KOPT-K1 (cell line): ENCODE measurements around the gene ZNF43.
"Not testable (repeated sequence)": the region's sequence is repeated elsewhere in the genome, so short reads cannot be mapped to it uniquely, and the experiment has no call there.

ENCODE experiments used
- H3K27ac ChIP-seq: fragments of 200-600 bp; sonication (generic); 2 replicates; pipeline ENCODE4 v1.5.1; 2016; ENCODE audit warnings: antibody characterized with exemption, mild to moderate bottlenecking, low read depth, low read length; ENCODE audit not compliant: poor library complexity, severe bottlenecking
- H3K36me3 ChIP-seq: fragments of 200-600 bp; sonication (generic); 2 replicates; pipeline ENCODE4 v1.5.1; 2017; ENCODE audit warnings: antibody characterized with exemption, mild to moderate bottlenecking, low read length, moderate library complexity; ENCODE audit not compliant: insufficient read depth
- H3K9me3 ChIP-seq: fragments of 200-600 bp; sonication (generic); 2 replicates; pipeline ENCODE4 v1.5.1; 2017; ENCODE audit warnings: antibody characterized with exemption, low read length, mild to moderate bottlenecking; ENCODE audit not compliant: insufficient read depth, poor library complexity, severe bottlenecking

Gene ZNF43

DNA sequence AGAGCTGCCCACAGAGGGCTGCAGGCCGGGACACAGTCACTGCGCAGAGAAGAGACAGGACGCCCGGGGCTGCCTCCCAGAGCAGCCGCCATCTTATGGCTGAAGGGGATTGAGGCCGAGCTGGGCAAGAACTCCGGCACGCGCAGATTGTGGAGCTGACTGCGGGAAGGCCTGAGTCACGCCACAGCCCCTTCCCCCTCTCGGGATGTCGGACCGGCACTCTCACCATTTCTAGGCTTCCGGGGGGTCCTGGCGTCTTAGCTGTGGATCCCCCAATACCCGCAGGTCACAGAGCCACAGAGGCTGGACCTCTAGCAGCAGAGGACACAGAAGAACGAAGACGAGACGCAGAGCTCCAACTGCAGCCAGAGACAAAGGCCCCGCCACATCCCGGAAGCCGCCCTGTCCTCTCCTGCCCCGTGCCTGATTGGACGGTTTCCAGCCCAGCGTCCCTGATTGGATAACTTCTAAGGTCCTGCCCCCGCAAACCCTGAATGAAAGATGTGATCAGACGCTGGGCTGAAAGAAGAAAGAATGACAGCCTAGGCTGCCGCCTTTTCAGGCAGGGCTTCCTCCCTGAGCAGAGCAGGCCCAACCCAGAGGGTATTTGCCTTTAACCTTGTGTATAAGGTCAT is at the start of gene ZNF43:
TSS of gene ZNF43 (minus strand) at position 373 of the 635 bp plus-strand sequence. CDS start at position 229, 144 bp downstream.
- peaks cover 69% of the 10 kb centered on the region for H3K36me3 ChIP-seq
- H3K9me3 ChIP-seq: peaks cover 42% of the 10 kb centered on the region
- peak within 1 kb of the TSS; percentile 93 for H3K27ac ChIP-seq

DNA sequence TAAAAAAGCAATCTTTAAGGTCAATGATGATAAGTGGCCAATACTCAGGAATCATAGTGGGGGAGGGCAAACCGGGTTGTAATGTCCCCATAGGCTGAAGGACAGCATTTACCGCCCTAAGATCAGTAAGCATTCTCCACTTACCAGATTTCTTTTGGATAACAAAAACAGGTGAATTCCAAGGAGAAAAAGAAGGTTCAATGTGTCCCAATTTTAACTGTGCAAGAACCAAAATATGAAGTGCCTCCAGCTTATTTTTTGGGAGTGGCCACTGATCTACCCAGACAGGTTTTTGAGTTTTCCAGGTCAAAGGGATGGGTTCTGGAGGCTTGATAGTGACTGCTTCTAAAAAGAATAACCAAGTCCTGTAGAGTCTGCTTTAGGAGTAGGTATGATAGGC is 49.5 kb upstream of the ZNF43 start:
- not testable (repeated sequence) for H3K27ac ChIP-seq, H3K9me3 ChIP-seq, H3K36me3 ChIP-seq

DNA sequence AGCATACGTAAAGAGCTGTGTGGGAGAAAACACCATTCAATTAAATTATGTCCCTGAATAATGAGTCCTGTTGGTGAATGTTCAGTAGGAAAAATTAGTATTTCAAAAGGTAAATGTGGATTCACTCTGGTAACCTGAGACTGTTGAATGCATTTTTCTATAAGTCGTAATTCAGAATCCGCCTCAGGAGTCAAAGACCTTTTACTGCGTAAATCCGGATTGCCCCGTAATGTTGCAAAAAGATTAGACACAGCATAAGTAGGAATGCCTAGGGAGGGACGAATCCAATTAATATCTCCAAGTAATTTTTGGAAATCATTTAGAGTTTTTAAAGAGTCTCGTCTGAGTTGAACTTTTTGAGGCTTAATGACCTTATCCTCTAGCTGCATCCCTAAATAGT is 48.8 kb upstream of the ZNF43 start:
- not testable (repeated sequence) for H3K36me3 ChIP-seq, H3K9me3 ChIP-seq, H3K27ac ChIP-seq

DNA sequence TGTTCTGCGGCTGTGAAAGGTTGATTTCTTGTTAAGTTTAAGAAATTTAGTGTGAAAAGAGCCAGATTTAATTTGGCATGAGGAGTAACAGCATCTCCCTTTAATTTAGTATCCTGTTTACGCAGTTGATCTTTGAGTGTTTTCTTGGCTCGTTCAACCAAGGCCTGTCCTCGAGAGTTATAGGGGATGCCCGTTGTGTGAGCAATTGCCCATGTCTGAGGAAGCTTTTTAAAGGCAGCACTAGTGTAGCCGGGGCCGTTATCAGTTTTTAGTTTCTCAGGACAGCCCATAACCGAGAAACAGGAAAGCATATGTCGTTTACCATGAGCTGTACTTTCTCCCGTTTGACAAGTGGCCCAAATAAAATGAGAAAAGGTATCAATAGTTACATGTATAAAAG is 47.5 kb upstream of the ZNF43 start:
- no peaks in the 10 kb centered on the region for H3K36me3 ChIP-seq
- H3K27ac ChIP-seq: no peak overlapping the region
- H3K9me3 ChIP-seq: peaks cover 5% of the 10 kb centered on the region

DNA sequence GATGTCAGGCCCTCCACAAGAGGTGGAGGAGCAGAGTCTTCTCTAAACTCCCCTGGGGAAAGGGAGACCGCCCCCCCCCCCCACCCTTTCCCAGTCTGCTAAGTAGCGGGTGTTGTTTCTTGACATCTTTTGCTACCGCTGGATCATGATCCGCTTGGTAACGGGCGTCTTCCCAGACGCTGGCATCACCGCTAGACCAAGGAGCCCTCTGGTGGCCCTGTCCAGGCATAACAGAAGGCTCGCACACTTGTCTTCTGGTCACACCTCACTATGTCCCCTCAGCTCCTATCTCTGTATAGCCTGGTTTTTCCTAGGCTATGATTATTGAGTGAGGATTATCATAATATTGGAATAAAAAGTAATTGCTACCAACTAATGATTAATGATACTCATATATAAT is 44.8 kb upstream of the ZNF43 start:
- H3K9me3 ChIP-seq, H3K36me3 ChIP-seq, H3K27ac ChIP-seq: not testable (repeated sequence)

DNA sequence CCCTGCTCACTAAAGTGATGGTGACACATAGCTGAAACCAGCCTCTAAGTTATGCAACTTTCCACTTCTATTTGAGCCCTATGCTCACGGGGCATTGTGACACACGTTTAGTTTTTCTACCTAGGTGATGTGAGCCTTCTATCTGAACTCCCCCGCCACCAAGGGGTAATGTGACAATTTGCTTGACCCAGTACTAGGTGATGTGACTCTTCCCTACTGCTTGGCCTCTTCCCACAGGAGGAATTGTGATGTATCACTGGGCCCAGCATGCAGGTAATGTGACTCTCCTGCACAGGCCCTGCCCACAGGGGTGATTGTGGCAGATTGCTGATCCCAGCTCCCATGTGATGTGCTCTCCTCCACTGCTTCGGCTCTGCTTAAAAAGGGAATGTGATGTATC is 42.7 kb upstream of the ZNF43 start:
- no peaks in the 10 kb centered on the region for H3K36me3 ChIP-seq
- no peak overlapping the region for H3K27ac ChIP-seq
- no peaks in the 10 kb centered on the region for H3K9me3 ChIP-seq

DNA sequence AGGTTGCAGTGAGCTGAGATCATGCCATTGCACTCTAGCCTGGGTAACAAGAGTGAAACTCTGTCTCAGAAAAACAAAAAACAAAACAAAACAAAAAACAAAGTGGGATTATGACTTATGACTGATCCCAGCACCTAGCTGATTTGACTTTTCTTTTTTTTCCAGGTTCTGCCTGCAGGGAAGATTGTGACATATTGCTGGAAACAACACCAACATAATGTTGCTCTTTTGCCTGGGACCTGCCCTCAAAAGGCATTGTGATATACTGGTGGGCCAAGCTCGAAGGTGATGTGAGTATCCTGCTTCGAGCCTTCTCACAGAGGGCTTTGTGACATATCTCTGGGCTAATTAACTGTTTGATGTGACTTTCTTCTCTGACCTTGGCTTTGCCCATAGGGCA is 42.0 kb upstream of the ZNF43 start:
- H3K9me3 ChIP-seq: no peaks in the 10 kb centered on the region
- H3K27ac ChIP-seq: no peak overlapping the region
- H3K36me3 ChIP-seq: no peaks in the 10 kb centered on the region

DNA sequence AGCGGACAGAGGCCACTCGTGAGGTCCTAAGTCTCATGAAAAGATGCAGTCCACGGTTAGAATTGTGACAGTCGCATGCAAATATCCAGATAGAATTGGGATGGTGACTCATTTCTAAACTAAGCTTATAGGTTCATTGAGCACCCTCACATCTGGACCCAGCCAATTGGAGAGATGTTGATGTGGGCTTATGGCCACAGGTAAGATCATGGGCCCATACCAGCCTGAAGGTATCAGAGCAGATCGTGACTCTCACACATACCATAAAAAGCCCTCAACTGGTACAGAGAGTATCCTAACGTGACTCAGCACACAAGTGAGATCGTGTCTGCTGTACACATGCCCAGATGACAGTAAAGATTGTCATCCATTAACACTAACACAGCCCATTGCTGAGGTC is 40.6 kb upstream of the ZNF43 start:
- not testable (repeated sequence) for H3K27ac ChIP-seq, H3K36me3 ChIP-seq, H3K9me3 ChIP-seq

DNA sequence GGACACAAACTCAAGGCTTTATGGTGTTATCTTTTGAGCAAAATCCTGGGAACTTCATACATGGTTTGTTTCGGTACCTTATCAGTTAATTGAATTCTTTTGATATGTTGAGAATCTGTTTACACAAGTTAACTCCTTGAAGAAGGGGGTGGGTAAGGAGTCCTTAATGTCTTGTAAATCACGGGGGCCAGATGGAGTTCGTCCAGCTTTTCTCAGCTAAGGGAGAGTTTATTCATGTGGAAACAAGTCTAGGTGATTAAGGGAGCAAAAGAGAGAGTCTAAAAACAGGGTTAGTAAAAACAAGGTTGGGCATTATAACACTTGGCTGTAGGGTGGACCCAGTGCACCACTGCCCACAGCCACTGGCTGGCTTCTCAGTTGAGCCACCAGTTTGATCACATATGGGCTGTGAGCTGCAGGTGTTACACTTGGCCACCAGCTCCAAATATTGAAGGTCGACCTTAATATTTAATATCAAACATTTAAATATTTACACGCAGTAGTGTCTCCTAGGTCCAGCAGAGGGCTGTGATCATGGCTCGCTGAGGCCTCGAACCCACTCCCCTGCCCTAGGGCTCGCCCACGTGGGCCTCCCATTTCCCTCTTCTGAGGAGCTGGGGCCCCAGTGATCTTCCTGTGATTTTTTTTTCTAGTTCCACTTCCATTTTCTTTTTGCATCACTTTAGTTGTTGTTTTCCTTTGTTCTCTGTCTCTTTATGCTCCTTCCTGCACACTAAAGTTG is 21.0 kb upstream of the ZNF43 start:
- Histone ChIP-seq H3K36me3 (no peaks in the 10 kb centered on the region), H3K27ac (no peak overlapping the region), H3K9me3 (peaks cover 19% of the 10 kb centered on the region)

DNA sequence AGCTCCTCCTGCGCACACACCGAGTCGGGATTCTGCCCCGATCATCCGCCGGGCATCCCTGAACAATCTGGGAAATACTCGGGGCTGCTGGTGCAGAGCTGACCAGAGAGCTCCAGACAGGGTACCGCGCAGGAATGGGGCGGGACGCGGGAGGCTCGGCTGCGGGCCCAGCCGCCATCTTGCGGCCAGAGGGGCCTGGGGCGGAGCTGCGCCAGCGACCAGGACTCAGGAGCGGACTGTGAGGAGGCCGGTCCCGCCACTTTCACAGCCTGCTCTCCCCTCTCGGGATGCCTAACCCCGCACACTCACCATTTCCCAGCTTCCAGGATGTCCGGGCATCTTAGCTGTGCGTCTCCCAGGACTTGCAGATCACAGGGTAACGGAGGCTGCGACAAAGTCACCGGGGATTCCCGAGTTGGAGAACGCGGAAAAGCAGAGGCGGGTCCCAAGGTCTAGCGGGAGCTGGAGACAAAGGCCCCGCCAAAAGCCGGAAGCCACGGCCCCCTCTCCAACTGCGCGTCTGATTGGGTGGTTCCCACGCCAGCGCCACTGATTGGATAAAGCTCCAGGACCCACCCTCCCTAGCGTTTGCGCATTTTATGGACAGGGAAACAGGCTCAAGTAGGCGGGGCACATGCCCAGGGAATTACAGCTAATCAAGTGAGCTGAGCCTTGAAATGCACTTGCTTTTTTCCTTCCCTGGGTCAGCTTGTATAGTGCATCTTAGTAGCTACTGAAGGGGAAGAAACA is 15.8 kb upstream of the ZNF43 start:
- Histone ChIP-seq H3K36me3 (peaks cover 41% of the 10 kb centered on the region), H3K9me3 (peaks cover 13% of the 10 kb centered on the region), H3K27ac (peak overlapping the region; percentile 86)

DNA sequence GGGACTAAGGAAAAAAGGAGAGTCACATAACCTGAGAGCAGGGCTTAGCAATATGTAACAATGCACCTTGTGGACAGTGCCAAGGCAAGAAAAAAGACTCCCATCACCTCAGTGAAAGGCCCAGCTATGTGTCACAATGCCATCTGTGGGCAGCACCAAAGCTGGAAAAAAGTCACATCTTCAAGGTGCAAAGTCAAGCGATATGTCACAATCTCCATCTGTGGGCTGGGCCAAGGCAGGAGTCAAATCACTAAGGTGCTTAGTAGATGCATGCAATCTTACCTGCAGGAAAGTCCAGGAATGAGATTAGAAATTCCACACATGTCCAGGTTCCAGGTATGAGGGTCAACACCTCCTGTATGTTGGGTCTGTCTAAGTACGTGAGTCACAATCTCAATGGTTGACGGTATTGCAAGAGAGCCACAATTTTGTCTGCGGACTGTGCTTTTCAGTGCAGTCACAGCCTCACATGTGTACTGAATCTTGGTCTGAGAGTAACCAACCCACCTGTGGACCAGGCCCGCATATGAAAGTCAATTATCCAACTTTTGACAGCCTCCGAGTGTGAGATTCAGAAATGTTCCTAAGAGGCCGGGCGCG is 14.8 kb upstream of the ZNF43 start:
- Histone ChIP-seq H3K36me3 (peaks cover 52% of the 10 kb centered on the region), H3K27ac (peak overlapping the region; percentile 86), H3K9me3 (peaks cover 11% of the 10 kb centered on the region)

DNA sequence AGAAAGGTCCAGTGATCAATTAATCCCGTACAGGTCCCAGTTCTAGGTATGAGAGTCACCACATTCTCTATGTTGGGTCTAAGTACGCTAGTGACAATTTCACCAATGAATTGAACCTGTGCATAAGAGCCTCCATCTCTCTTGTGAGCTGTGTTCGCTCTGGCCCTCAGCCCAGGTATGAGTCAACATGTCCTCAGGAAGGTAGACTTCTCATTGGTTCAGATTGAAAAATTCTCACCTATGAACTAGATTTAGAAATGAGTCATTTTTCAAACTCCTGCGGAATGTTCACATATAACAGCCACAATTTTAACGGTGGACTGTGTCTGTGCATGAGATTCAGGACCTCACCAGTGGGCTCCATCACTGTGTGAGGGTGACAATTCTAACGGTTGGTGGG is 12.7 kb upstream of the ZNF43 start:
- peaks cover 8% of the 10 kb centered on the region for H3K9me3 ChIP-seq
- no peak overlapping the region for H3K27ac ChIP-seq
- peaks cover 71% of the 10 kb centered on the region for H3K36me3 ChIP-seq

DNA sequence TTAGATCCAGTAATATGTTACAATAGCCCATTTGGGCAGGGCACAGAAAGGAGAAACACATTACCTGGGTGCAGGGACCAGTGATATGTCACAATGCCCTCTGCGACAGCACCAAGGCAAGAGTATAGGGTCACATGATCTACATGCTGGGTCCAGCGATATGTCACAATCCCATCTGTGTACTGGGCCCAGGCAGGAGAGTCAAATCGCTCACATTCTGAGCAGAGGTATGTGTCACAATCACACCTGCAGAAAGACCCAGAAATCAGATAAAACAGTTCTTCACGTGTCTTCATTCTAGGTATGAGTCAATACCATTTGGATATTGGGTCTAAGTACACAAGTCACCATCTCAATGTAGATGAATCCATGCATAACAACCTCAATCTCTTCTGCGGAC is 7.1 kb upstream of the ZNF43 start:
- Histone ChIP-seq H3K9me3 (no peaks in the 10 kb centered on the region), H3K27ac (no peak overlapping the region), H3K36me3 (peaks cover 99% of the 10 kb centered on the region)

DNA sequence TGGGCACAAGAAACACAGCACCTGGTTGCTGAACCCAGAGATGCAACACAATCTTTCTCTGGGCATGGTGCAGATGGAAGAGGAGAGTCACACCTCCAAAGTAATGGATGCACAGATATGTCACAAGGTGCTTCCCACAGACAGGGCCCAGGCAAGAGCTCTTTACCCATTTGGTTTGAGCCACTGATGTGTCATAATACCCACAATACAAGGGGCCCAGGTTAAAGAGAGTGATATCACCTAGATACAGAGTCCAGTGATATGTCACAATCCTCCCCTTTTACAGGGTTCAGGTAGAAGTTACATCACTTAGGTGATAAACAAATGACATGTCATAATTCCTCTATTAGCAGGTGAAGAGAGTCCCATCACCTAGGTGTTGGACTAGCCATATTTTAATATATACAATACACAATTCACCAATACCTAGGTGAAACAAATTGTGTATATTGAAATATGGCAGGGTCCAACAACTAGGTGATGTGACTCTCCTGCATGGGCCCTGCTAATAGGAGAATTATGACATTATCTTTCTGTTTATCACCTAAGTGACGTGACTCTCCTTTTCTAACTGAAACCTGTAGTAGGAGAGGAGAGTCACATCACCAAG is 5.6 kb upstream of the ZNF43 start:
- H3K36me3 ChIP-seq: peaks cover 90% of the 10 kb centered on the region
- no peak overlapping the region for H3K27ac ChIP-seq
- no peaks in the 10 kb centered on the region for H3K9me3 ChIP-seq

DNA sequence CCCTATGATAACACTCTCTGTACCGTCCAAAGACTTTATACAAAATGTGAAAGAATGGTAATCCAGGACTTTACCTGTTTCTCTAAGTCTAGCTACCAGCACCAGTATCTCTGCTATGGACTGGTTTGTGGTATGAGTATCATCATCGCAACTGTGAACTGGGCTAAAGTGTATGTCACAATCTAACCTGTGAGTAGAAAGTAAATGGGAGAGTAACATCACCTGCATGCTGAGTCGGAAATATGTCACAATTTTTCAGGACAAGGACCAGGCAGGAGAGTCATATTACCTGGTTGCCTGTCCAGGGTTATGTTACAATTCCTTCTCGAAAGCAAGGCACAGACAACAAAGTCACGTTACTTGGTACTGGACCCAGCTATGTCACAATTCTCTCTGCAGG is 5.1 kb upstream of the ZNF43 start:
- Histone ChIP-seq H3K27ac (no peak overlapping the region), H3K36me3 (peaks cover 85% of the 10 kb centered on the region), H3K9me3 (no peaks in the 10 kb centered on the region)
